H1 (cell line): ENCODE data around the gene NDFIP2. TPM values are rescaled to one million over a fixed set of nuclear protein-coding genes. Genes with fewer than 3 reads are reported as not detected.

Experiments
- CTCF ChIA-PET: fragments of 300-600 bp; sonication (Branson Sonifier 250); formaldehyde crosslinking; loops from one replicate; lab custom pipeline; 2021; ENCODE audit not compliant: partially characterized antibody; lab: Charles Lee
- POLR2A ChIA-PET: fragments of 300-600 bp; sonication (Branson Sonifier 250); formaldehyde crosslinking; loops from one replicate; lab custom pipeline; 2021; ENCODE audit warnings: inconsistent platforms; ENCODE audit not compliant: partially characterized antibody; lab: Charles Lee
- DNase-seq, 2 experiments: peaks; one replicate each; pipeline versions ENCODE4 v3.0.0 to v3.0.0-alpha.2; 2010 to 2022; ENCODE audit warnings: low spot score in 2 of 2, low read depth in 1 of 2, mixed read lengths in 1 of 2
- FAIRE-seq: peaks from 2 replicates; lab custom pipeline; 2011; peaks lifted over from hg19 to GRCh38; lab: Jason Lieb, UNC
- H2AFZ ChIP-seq: 2 replicates; pipeline ENCODE4 v1.8.1; 2012; ENCODE audit warnings: low read length, inconsistent platforms
- H2AK5ac ChIP-seq: 2 replicates; pipeline ENCODE4 v1.6.1; 2013; ENCODE audit warnings: low read depth, low read length
- H2BK120ac ChIP-seq: replicated peaks from 2 replicates; pipeline ENCODE3; 2013; ENCODE audit warnings: low read depth, low read length, inconsistent platforms
- H2BK12ac ChIP-seq: 2 replicates; pipeline ENCODE4 v1.6.1; 2013; ENCODE audit warnings: low read depth, low read length
- H2BK15ac ChIP-seq: 2 replicates; pipeline ENCODE4 v1.6.1; 2013; ENCODE audit warnings: low read length
- H2BK20ac ChIP-seq: 2 replicates; pipeline ENCODE4 v1.6.1; 2013; ENCODE audit warnings: low read length
- H2BK5ac ChIP-seq: 2 replicates; pipeline ENCODE4 v1.6.1; 2013; ENCODE audit warnings: low read depth, low read length
- H3K14ac ChIP-seq: 2 replicates; pipeline ENCODE4 v1.6.1; 2013; ENCODE audit warnings: inconsistent platforms; ENCODE audit not compliant: insufficient read length
- H3K18ac ChIP-seq: 2 replicates; pipeline ENCODE4 v1.6.1; 2013; ENCODE audit warnings: low read length; ENCODE audit errors: extremely low read depth
- H3K23ac ChIP-seq: 2 replicates; pipeline ENCODE4 v1.6.1; 2013; ENCODE audit warnings: inconsistent platforms; ENCODE audit not compliant: insufficient read length
- H3K23me2 ChIP-seq: 2 replicates; pipeline ENCODE4 v1.6.1; 2013; ENCODE audit warnings: low read depth, low read length
- H3K27ac ChIP-seq: 2 replicates; pipeline ENCODE4 v1.6.1; 2011; ENCODE audit warnings: low read depth, low read length, inconsistent platforms
- H3K27me3 ChIP-seq, 4 experiments: replicated peaks in 1 of 4; 1 replicate in 1 of 4; 2 replicates in 3 of 4; pipeline versions ENCODE4 v1.6.1 to v1.8.1; 2011 to 2013; ENCODE audit warnings: low read length in 3 of 4, mild to moderate bottlenecking in 3 of 4, inconsistent platforms in 2 of 4, mixed read lengths in 2 of 4, moderate library complexity in 1 of 4; ENCODE audit not compliant: control insufficient read depth in 3 of 4, insufficient read depth in 3 of 4; ENCODE audit errors: extremely low read depth in 1 of 4
- H3K36me3 ChIP-seq, 4 experiments: 2 replicates each; pipeline versions ENCODE4 v1.6.1 to v1.8.1; 2011 to 2013; ENCODE audit warnings: mild to moderate bottlenecking in 4 of 4, low read length in 3 of 4, moderate library complexity in 2 of 4, control low read depth in 1 of 4, inconsistent platforms in 1 of 4; ENCODE audit not compliant: insufficient read depth in 4 of 4, control insufficient read depth in 2 of 4
- H3K4ac ChIP-seq: replicated peaks from 2 replicates; pipeline ENCODE3; 2013; ENCODE audit warnings: low read length, low read depth, mixed read lengths, inconsistent platforms; ENCODE audit not compliant: insufficient read length
- H3K4me1 ChIP-seq, 4 experiments: replicated peaks in 1 of 4; 1 replicate in 1 of 4; 2 replicates in 3 of 4; pipeline versions ENCODE4 v1.6.1 to v1.8.1; 2011 to 2013; ENCODE audit warnings: low read length in 3 of 4, inconsistent platforms in 2 of 4, mixed read lengths in 1 of 4; ENCODE audit not compliant: insufficient read depth in 4 of 4, control insufficient read depth in 3 of 4
- H3K4me2 ChIP-seq, 2 experiments: 2 replicates each; pipeline versions ENCODE4 v1.6.1 to v1.8.1; 2011 to 2013; ENCODE audit warnings: low read depth in 2 of 2, low read length in 2 of 2, control low read depth in 1 of 2, inconsistent platforms in 1 of 2, mild to moderate bottlenecking in 1 of 2; ENCODE audit not compliant: insufficient read depth in 1 of 2
- H3K4me3 ChIP-seq, 4 experiments: fragments of 200-600, 300-600 bp in 1 of 4; sonication (generic), shearing (Covaris generic), sonication (Bioruptor Twin) in 1 of 4; 2 replicates each; pipeline versions ENCODE4 v1.5.1 to v1.8.1; 2011 to 2016; ENCODE audit warnings: low read length in 4 of 4, low read depth in 3 of 4, control low read depth in 2 of 4, inconsistent platforms in 2 of 4, mild to moderate bottlenecking in 2 of 4, mixed read lengths in 1 of 4, moderate library complexity in 1 of 4; ENCODE audit not compliant: insufficient read depth in 2 of 4; ENCODE audit errors: extremely low read depth in 1 of 4
- H3K56ac ChIP-seq: replicated peaks from 2 replicates; pipeline ENCODE3; 2013; ENCODE audit warnings: low read depth, mild to moderate bottlenecking, mixed read lengths, low read length, inconsistent platforms; ENCODE audit not compliant: insufficient read length
- H3K79me1 ChIP-seq: 2 replicates; pipeline ENCODE4 v1.6.1; 2013; ENCODE audit warnings: low read depth, low read length, control low read depth
- H3K79me2 ChIP-seq, 2 experiments: 2 replicates each; pipeline versions ENCODE4 v1.6.1 to v1.8.1; 2012 to 2013; ENCODE audit warnings: low read length in 2 of 2, mild to moderate bottlenecking in 2 of 2, inconsistent platforms in 1 of 2; ENCODE audit not compliant: insufficient read depth in 2 of 2, control insufficient read depth in 1 of 2
- H3K9ac ChIP-seq, 4 experiments: replicated peaks in 1 of 4; 1 replicate in 1 of 4; 2 replicates in 3 of 4; pipeline versions ENCODE4 v1.6.1 to v1.8.1; 2011 to 2013; ENCODE audit warnings: low read depth in 3 of 4, low read length in 3 of 4, control low read depth in 2 of 4, mild to moderate bottlenecking in 2 of 4, moderate library complexity in 2 of 4, inconsistent platforms in 1 of 4; ENCODE audit errors: extremely low read depth in 1 of 4
- H3K9me3 ChIP-seq, 2 experiments: 2 replicates each; pipeline versions ENCODE4 v1.6.1 to v1.8.1; 2012 to 2013; ENCODE audit warnings: mild to moderate bottlenecking in 2 of 2, moderate library complexity in 2 of 2, control low read depth in 1 of 2, inconsistent platforms in 1 of 2, low read depth in 1 of 2, low read length in 1 of 2, mixed read lengths in 1 of 2; ENCODE audit not compliant: insufficient read depth in 2 of 2
- H4K20me1 ChIP-seq, 2 experiments: replicated peaks in 1 of 2; 2 replicates each; pipeline versions ENCODE3 to v1.8.1; 2011 to 2013; ENCODE audit warnings: inconsistent platforms in 2 of 2, low read length in 2 of 2, mild to moderate bottlenecking in 1 of 2; ENCODE audit not compliant: insufficient read depth in 2 of 2, control insufficient read depth in 1 of 2
- H4K5ac ChIP-seq: 2 replicates; pipeline ENCODE4 v1.6.1; 2013; ENCODE audit warnings: low read length, low read depth, mixed read lengths, inconsistent platforms; ENCODE audit not compliant: insufficient read length
- H4K8ac ChIP-seq: 2 replicates; pipeline ENCODE4 v1.8.0; 2013; ENCODE audit warnings: mild to moderate bottlenecking, moderate library complexity, low read length, inconsistent platforms; ENCODE audit not compliant: insufficient read depth; ENCODE audit errors: extremely low read depth
- H4K91ac ChIP-seq: replicated peaks from 2 replicates; pipeline ENCODE3; 2013; ENCODE audit warnings: low read length, mixed read lengths, inconsistent platforms; ENCODE audit not compliant: insufficient read length
- CHD2 ChIP-seq: IDR thresholded peaks from 2 replicates; pipeline ENCODE4 v1.6.1; 2012; ENCODE audit warnings: low read length, improper control_type of control experiment
- GABPA ChIP-seq: IDR thresholded peaks from 2 replicates; pipeline ENCODE4 v1.6.1; 2011; ENCODE audit warnings: mild to moderate bottlenecking, low read length, moderate library complexity, borderline replicate concordance; ENCODE audit not compliant: insufficient read depth
- JUN ChIP-seq: IDR thresholded peaks from 2 replicates; pipeline ENCODE4 v1.6.1; 2011; ENCODE audit warnings: low read depth, mild to moderate bottlenecking, improper control_type of control experiment, low read length
- PHF8 ChIP-seq: fragments of 200-600 bp; sonication (generic); conservative IDR thresholded peaks from 2 replicates; pipeline ENCODE4 v1.7.1; 2012; ENCODE audit warnings: low read depth, mild to moderate bottlenecking, inconsistent platforms, low read length, moderate library complexity
- SAP30 ChIP-seq: fragments of 300-600 bp; sonication (generic); IDR thresholded peaks from 2 replicates; pipeline ENCODE4 v1.7.1; 2012; ENCODE audit warnings: low read length, moderate library complexity, mild to moderate bottlenecking, inconsistent platforms; ENCODE audit not compliant: insufficient read depth, insufficient replicate concordance
- TEAD4 ChIP-seq: IDR thresholded peaks from 2 replicates; pipeline ENCODE4 v1.6.1; 2012; ENCODE audit warnings: low read depth, low read length, inconsistent platforms, mixed read lengths
- YY1 ChIP-seq: IDR thresholded peaks from 2 replicates; pipeline ENCODE4 v1.6.1; 2011; ENCODE audit warnings: low read depth, mild to moderate bottlenecking, low read length
- WGBS, 2 experiments: shearing (Covaris generic) in 1 of 2; methylation state at CpG; one replicate each; pipeline versions ENCODE4 v1.1.6 to v1.1.7; 2013 to 2015; ENCODE audit warnings: low lambda C conversion rate in 2 of 2, mixed read lengths in 2 of 2, inconsistent platforms in 1 of 2, low coverage in 1 of 2, missing lambda C conversion rate in 1 of 2; ENCODE audit not compliant: insufficient replicate concordance in 2 of 2, insufficient coverage in 1 of 2, insufficient read length in 1 of 2; ENCODE audit errors: extremely low coverage in 1 of 2, missing lambda C conversion rate in 1 of 2; 5-methylcytosine and 5-hydroxymethylcytosine counted together
- polyA plus RNA-seq, 7 experiments: library from polyadenylated mRNA; depleted of rRNA in 3 of 7; stranded (reverse) in 5 of 7; unstranded in 2 of 7; fragments of >200 nt in 5 of 7; fragments of 200-250 nt in 2 of 7; gene quantifications; 1 replicate in 5 of 7; 2 replicates in 1 of 7; 4 replicates in 1 of 7; pipeline versions ENCODE4 v1.2.1 to v1.2.3, GENCODE V29; 2011 to 2013; ENCODE audit warnings: missing spikeins in 2 of 7, mixed read lengths in 2 of 7
- total RNA-seq: library from RNA; stranded (reverse); fragmentation: NEBNext Ultra II Directional; extraction: Animal tissue kit (Norgen Biotek cat#: 25700); gene quantifications from 2 replicates; pipeline ENCODE4 v1.2.1, GENCODE V29; 2021

The NDFIP2 gene
- total and polyA plus RNA-seq, 2 of the 8 experiments (the other 6 are each of a cell fraction or from before 2014, with no cell fraction given) = 11.1 to 32.9 TPM

DNA sequence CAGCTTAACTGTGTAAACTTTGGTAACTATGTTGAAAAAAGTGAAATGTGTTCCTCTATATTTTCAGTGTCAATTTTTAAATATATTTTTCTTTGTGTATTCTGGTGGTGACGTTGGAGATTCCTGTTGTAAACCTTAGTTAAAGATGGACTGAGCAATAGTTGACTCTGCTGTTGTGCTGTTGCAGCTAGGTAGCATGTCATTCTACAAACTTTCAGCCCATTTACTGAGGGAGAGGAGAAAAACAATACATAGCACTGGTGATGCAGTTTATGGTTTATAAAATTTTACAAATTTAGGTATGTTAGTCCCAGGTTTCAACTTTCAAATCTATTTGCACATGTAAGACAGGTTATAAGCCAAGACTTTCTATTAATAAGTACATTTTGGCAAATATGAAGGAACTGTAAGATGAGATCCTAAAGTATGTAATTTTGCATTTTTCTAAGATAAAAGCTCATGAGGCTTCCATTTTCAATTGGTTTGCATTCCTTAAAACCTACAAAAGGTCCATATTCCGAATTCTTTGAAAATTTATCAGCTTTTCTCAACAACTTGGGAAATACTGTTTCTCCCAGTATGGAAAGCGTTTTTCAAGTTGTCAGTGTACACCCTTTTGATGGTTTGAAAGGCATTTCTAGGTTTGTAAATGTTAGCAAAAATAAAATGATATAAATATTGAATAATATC is 1.5 kb downstream of the NDFIP2 start:
- Histone ChIP-seq H3K4me3 (peak overlapping the region in 2 of 4 experiments; percentile 86; a peak in 7 of 8 replicates), H2AFZ (no peak overlapping the region), H3K4me1 (peaks cover 0 to 3% (median 1%) of the 10 kb centered on the region in 4 experiments; a peak in 2 of 7 replicates), H3K79me1 (no peaks in the 10 kb centered on the region), H3K56ac (no peak overlapping the region), H2AK5ac (no peak overlapping the region), H3K27me3 (no peaks in the 10 kb centered on the region; a peak in 1 of 7 replicates), H2BK5ac (no peak overlapping the region), H3K9ac (no peak overlapping the region), H4K20me1 (peaks cover 0 to 3% of the 10 kb centered on the region in 2 experiments), H2BK15ac (no peak overlapping the region), H3K4me2 (peak overlapping the region; percentile 87 to 90; a peak in 3 of 4 replicates), H2BK120ac (no peak overlapping the region), H3K18ac (no peak overlapping the region), H3K36me3 (no peaks in the 10 kb centered on the region), H2BK20ac (no peak overlapping the region), H4K8ac (no peak overlapping the region)
- POLR2A ChIA-PET = no interaction called here
- CTCF ChIA-PET = interaction anchor here (1.2 to 2.1 kb wide), 2 partner anchors 15 to 58 kb away, joined by 6 to 9 read pairs; no protein-coding TSS in a partner anchor
- FAIRE-seq = no peak
- TF ChIP-seq TEAD4 = no peak
- no peak for TF ChIP-seq PHF8
- no peak for TF ChIP-seq GABPA
- TF ChIP-seq SAP30 = no peak
- no peak for TF ChIP-seq JUN
- no peak for TF ChIP-seq YY1
- TF ChIP-seq CHD2 = no peak
- TF ChIP-seq, all 59 proteins: peak for 0
- 65% methylated on average over 3 of the region's 3 CpGs; no CpG with 5 or more reads in 1 of the 2 experiments for WGBS, 2 experiments
- H2BK12ac ChIP-seq = no peak overlapping the region
- H3K14ac ChIP-seq = no peak overlapping the region
- peaks cover 4% of the 10 kb centered on the region; the same call in 1 of the 2 replicates for H3K23me2 ChIP-seq
- H3K23ac ChIP-seq = no peak overlapping the region
- no peak overlapping the region for H4K91ac ChIP-seq
- no peak overlapping the region for H3K27ac ChIP-seq
- peaks cover 0 to 54% of the 10 kb centered on the region in 2 experiments; a peak in 3 of 4 replicates for H3K79me2 ChIP-seq
- H3K4ac ChIP-seq = no peak overlapping the region
- DNase-seq = no peak
- H3K9me3 ChIP-seq = no peaks in the 10 kb centered on the region
- H4K5ac ChIP-seq = no peak overlapping the region
